SK-MEL-5 (cell line): Measurements from ENCODE around the gene PDCD11. TPM values are rescaled to one million over a fixed set of nuclear protein-coding genes. Genes with fewer than 3 reads are reported as not detected.

Experiments used
- DNase-seq: peaks from one replicate; pipeline ENCODE4 v3.0.0-alpha.2; 2016; ENCODE audit warnings: low read depth, low spot score
- in situ Hi-C: cut with HindIII; loops from 2 replicates; pipeline ENCODE4 v1.10.0; 2016; ENCODE audit warnings: low sequenced_read_pairs, high pct_unique_total_duplicates, low pct_unique_long_range_greater_than_20kb
- total RNA-seq: library from RNA; depleted of rRNA; stranded (reverse); fragments of >200 nt; shearing (Covaris generic); gene quantifications from 2 replicates; pipeline ENCODE4 v1.2.3, GENCODE V29; 2014

The PDCD11 gene
- total RNA-seq, 1 experiment from 2014 or later, result 31.8 TPM

DNA sequence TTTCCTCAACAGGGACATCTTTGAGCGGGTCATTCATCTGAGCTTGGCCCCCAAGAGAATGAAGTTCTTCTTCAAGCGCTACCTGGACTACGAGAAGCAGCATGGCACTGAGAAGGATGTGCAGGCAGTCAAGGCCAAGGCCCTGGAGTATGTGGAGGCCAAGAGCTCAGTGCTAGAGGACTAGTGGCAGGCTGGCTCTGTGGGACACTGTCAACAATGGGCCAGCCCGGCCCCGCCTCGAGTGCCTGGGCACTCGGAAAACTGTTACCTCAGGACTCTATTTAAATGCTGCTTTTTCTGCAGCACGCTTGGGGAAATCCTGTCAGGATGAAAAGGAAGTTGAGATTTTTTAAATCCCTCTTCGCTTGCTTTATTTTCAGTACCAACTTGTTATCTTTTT lies 48.9 kb downstream of the PDCD11 start:
- in situ Hi-C loops, result no loop called here

DNA sequence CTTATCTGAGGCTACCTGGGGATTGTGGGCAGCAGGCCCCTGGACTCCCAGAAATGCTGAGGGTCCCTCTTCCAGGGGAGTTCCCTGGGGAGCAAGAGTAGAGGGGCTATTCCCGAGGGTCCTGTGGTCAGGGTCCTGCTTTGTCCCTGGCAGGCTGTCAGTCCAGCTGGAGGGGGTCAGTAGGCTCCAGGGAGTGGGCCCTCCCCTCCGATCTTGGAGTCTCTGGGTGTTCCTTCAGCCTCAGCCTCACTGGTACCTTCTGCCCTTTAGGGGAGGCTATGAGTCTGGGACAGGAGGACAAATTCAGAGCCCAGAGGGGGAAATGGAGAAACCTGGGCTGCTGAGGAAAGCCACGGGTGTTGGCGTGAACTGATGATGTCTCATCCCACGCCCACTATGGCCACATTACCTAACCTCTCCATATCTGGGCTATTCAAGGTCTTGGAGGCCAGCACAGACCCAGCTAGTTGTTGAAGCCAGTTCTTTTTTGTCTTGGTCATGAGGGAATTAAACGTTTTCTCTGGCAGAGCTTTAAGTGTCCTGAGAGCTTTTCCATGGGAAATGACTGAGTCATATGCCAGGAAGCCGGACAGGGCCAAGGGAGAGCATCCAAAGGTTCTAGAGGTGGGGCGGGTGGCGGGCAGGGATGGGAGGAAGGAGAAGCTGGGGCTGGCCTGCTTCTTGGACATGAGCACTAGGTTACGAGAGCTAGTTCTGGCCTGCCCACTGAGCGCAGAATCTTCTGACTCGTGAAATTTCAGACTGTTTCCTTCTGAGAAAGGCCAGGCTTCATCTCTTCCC lies 49.5 kb downstream of the PDCD11 start:
- no peak for DNase-seq
- in situ Hi-C loops, result no loop called here

More for the DNA sequence above, 48.9 kb downstream of the PDCD11 start:
- no peak for DNase-seq

DNA sequence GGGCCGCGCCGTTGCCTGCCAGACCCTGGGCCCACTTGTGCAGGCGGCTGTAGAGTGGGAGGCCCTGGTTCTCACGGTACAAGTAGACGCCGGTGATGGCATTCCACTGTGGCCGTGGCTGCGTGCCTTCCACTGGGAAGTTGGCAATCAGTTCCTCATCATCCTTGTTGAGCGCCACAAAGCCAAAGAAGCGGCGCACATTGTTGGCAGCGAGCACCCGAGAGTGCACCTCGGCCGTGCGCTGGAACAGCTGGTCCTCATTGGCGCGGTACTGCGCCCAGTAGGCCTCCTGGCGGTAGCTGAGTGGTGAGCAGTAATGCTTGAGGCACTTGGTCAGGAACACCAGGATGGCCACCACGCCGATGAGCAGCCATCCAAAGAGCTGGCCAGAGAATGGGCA lies 50.8 kb downstream of the PDCD11 start:
- in situ Hi-C loops, result no loop called here
- no peak for DNase-seq

DNA sequence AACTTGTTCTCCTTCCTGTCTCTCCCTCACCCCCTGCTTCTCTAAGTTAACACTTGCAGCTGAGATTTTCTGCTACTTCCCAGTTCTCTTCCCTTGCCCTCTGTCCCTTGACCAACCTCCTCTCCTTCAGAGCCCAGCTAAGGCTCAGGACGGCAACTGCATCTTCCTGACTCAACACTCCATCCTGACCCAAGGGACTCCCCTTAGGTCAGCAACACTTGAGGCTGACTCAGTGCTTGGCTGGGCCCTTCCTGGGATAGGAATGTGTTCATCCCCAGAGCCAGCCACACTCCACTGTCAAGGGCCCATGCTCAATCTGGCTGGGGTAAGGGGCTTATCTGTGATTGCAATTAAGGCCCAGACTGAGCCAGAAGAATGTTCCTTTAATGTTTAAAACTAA lies 52.3 kb downstream of the PDCD11 start:
- no peak for DNase-seq
- in situ Hi-C loops, result no loop called here

DNA sequence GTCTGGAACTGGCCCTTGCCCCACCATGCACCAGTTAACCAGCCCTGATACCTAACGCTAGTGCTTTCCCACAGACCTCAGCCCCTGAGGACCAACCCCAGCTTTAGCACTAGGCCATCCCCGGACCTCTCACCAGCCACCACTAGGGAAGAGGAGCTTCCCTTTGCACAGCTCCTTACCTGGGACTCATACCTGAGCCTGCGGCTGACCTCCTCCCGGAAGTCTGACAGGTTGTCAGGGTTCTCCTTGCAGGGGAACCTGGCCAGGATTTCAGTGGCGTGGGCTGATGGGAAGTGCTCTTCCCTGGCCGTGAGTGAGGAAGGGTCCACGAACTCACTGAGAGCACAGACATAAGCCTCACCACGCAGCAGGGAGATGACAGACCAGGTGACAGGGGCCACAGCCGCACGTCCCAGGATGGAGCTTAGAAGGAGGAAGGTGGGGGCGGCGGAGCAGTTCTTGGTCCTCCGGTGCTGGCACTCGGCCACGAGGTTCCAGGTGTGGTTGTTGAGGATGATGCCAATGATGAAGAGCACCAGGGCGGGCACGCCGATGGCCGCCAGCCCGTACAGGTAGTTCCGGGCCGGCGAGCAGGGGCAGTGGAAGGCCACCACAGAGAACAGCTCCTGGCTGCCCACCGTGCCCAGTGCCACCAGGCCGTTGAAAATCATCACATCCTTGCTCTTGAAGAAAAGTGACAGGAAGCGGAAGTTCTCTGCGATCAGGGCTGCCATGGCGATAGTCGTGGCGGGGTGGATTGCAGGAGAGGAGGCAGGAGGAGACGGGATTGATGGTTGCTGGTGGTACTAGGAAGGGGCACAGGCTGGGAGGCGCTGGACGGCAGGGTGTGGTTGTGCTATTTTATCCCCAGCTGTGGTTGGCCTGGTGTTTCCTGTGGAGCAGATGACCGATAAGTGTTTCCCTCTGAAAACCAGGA lies 53.0 kb downstream of the PDCD11 start:
- in situ Hi-C loops, result no loop called here
- no peak for DNase-seq

DNA sequence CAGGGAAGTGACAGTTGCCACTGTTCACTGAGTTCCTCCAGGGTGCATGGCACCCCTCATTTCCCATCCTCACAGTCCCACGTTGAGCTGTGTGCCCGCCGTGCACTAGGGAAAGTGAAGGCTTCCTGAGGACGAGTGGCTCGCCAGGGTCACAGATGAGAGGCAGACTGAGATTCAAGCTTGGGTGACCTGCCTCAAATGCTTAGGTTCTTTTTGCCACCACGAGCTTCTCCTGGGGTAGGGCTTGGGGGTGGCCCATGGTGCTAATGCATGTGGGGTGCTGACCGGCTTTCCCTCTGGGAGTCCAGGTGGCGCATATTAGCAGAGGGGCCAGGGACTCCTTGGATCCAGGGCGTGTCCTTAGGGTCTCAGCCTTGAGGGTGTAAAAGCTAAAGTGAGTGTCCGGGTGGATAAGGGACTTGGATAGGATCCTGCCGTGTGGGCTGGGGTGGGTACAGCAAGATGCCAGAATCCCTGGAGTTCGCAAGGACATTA lies 53.8 kb downstream of the PDCD11 start:
- DNase-seq, result no peak
- in situ Hi-C loops, result no loop called here

DNA sequence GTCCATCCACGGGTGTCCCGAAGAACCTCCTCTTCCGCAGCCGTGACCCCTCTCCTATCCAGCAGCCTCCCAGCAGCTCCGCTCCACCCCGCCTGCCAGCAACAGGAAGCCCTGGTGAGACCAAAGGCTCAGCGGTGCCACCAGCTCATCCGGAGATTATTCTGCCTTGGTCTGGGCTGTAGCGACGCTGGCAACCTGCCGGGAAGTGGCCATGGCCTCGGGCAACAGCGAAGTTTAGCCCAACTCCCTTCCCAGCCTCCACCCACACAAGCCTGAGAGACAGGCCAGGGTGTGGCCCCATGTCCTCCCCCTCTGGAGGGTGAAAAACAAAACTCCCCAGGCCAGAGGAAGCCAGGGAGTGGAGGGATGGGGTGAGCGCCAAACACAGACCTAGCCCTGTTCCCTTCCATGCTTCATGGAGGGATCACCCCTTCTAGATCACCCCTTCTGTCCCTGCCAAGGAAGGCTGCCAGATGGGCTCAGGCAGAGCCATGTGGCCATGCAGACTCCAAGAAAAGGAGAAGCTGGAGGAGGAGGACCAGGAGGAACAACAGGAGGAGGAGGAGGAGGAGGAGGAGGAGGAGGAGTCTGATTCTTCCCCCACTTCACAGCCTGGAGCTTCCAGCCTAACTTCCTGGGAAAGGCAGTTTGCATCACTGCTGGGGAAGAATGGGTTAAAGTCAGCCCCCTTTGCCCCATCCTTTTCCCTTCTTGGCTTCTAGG lies 54.8 kb downstream of the PDCD11 start:
- in situ Hi-C loops, result no loop called here
- no peak for DNase-seq

DNA sequence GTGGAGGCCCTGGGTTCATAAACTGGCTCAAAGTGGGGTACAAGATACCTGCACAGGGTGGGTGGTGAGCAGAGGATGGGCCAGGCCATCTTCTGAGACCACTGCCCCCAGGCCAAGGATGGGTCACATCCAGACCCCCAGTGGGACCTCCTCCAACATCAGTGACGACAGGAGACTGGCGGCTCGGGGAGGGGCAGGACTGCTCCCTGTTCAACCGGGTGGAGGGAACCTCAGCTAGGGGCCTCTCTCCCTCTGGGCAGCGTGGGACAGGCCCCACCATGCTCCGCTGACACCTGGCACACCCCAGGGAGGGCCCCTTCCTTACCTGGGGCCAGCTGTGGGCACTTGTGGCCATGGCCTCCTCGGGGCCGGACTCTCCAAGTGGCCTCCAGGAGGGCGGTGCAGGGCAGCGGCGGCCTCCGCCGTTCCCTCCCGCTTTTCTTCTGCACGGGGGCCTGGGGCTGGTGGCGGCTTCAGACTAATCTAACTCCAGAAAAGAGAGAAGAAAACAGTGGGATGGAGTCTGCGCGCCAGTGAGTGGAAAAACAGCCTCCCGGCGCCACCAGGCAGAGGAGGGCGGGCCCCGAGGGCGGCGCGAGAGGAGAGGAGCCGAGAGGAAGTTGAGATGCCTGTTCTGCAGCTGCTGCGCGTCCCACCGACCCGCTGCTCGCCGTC lies 55.5 kb downstream of the PDCD11 start, which contains the start of gene CALHM2:
TSS of gene CALHM2 (minus strand) at position 540 of the 675 bp plus-strand sequence. CDS start 2,429 bp downstream, outside the sequence.
- no peak for DNase-seq
- in situ Hi-C loops, result no loop called here

DNA sequence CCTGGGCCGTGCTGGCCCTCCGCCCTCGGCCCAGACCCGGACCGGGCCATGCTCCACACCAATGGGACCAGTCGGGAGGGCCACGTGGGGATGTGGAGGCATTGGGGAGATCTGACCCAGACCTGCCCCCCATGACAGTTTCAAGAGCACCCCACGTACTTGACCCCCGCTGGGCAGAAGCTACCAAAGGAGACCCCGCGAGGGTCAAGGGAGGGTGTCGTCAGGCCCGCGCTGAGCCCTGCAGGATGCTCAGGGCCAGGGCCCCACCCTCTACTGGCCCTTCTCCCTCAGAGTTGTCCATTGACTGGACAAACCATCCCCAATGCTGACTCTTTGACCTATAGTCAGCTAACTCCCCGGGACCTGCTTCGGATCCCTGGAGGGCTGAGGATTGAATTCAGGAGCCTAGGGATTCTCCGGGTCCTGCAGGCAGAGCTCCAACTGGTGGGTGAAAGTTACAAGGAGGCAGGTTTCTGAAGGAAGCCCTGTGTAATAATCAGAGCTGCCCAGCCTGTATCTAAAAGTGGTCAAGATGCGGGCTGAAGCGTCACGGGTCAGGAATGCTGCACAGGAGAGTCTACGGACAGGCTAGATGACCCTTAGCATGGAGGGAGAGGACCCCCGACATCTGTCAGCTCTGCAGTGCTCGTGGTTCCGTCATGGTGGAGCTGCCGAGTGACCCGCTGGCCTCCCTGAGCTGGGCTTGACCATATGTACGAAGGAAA lies 56.2 kb downstream of the PDCD11 start:
- no peak for DNase-seq
- in situ Hi-C loops, result no loop called here

DNA sequence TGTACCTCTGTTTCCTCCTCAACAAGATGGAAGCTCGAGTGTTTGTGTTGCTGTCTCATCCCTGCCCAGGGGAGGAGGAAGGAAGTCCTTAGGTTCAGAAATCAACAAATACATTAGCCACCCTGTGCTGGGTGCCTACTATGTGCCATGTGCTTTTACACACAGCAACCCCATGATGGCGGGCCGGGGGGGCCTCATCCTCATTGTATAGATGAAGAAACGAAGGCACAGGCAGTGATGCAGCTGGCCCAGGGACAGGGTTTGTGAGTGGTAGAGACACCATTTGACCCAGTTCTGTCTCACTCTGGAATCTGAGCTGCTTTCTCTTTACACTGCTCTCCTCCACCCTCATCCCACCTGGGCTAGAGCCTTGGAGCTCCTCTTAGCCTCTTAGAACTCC lies 57.6 kb downstream of the PDCD11 start:
- in situ Hi-C loops, result no loop called here

DNA sequence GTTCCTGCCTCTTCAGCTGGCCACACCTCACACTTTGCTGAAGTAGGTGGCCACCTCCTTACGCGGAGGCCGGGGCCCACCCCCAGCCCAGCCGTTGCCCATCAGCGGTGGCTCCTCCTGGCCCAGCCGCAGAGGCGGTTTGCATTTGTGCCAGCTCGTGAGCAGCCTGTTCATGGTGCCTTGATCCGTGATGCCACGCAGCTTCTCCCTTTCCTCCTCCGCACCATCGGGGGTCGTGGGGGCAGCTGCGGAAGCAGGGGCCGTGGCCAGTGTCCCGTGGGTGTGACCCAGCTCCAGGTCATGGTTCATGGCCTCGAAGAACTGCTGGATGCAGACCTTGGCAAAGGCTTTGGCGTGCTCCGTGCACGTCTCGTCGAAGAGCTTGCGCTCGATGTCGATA lies 58.8 kb downstream of the PDCD11 start:
- in situ Hi-C loops, result no loop called here
- no peak for DNase-seq

More for the DNA sequence above, 57.6 kb downstream of the PDCD11 start:
- no peak for DNase-seq

DNA sequence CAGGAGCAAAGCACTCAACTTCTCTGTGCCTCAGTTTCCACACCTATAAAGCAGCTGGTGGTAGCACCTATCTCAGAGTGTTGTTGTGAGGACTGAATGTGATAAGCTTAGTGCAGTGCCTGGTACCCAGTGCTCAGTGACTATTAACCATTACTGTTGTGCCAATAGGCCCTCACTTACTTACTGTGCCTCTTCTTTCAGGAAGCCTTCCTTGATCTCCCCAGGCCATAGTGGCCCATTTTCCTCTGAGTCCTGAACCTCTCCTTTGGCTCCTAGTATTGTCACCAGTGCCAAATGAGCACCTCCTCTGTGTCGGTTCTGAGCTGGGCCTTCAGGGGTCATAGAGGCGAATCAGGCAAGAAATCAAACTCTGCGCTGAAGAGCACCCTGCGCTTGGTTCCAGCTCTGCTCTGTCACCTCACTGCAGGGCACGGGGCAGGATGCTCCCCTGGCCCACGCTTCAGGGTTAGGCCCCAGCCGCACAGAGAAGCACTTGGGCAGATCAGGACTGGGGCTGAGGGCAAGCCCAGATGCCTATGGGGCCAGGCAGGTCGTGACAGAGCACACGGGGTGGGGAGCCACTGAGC lies 59.7 kb downstream of the PDCD11 start:
- DNase-seq, result no peak
- in situ Hi-C loops, result no loop called here

DNA sequence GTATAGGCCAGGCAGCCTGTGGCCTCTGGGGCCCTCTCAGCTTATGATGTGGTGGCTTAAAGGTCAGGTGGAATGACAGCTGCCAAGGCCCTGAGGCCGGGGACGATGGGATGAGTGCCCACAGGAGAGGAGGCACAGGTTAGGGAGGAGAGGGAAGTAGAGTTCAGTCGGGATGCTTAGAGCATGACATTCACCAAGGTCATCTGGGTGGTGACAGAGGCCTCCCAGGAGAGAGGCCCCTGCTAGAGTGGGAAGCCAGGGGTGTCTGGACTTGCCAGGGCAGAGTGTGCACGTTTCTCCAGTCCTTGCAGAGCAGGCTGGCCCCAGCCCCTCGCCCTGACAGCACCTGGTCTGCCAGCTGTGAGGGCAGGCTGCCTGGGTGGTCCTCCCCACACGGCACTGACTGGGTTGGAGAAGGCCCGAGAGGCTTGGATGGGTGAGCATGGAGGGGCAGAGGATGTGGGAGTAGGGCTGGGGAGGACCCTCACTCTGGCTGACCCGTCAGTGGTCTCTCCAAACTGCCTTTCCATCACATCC lies 60.8 kb downstream of the PDCD11 start:
- DNase-seq, result no peak
- in situ Hi-C loops, result no loop called here

DNA sequence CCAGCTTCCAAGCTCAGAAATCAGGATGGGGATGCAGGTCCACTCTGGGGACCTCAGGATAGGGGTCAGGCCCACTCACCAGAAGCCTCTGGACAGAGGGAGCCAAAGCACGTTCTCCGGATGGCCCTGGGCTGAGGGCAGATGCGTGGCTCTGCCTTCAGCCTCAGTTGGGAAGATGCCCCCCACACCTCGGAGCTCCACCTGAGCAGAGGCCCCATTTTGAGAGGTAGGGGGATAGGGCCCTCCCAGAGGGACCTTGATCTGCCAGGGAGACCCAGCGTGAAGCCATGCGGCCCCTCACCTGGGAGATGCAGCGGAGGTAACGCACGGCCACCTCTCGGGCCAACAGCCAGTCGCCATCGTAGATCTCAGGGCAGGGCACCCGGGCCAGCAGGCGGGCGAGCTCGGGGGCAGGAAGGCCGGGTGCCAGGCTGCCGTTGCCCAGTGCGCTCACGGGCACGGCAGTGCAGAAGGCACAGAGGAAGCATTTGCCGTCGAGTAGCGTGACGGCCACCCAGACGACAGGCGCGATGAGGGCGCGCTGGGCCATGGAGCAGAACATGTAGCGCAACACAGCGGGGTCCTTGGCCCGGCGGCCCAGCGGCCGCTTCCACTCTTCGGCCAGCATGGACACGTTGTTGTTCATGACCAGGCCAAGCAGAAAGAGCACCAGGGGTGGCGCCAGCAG lies 61.6 kb downstream of the PDCD11 start:
- in situ Hi-C loops, result no loop called here
- no peak for DNase-seq

DNA sequence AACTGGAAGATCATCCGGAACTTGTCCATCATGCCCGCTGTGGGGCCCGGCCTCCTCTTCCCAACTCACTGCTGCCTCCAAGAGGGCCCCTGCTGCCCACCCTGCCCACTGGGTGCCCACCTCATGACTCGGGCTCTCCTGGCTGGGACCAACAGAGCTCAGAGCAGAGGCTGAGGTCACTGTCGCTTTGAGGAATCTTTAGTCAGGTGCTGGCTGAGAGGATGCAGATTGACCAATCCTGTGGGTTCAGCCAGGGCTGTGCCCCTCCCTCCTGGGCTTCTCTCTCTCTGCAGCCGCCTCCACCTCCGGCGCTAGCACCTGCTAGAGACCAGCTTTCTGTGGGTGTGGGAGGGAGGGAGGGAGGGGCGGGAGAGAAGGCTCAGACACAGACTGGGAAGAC lies 62.3 kb downstream of the PDCD11 start, which contains the start of gene CALHM1:
TSS of gene CALHM1 (minus strand) at position 181 of the 400 bp plus-strand sequence. CDS start at position 32, 149 bp downstream.
- no peak for DNase-seq
- in situ Hi-C loops, result no loop called here
